ENCODE measurements around the gene TRNT1. TPM values are rescaled to one million over a fixed set of nuclear protein-coding genes. Genes with fewer than 3 reads are reported as not detected.
A peak's percentile ranks its signal among the peaks of the same experiment; 100 is the strongest.

Gene TRNT1
- polyA plus RNA-seq, 3 donors from 2014 or later = 7.4 to 18.7 (median 15.9) TPM

GRCh38 chr3:3129579-3129978 is 2.8 kb downstream of the TRNT1 start:
- H3K9me3 Mint-ChIP-seq = no peaks in the 10 kb centered on the region
- H3K4me1 Mint-ChIP-seq = peaks cover 46 to 67% of the 10 kb centered on the region in 2 donors
- peaks cover 13 to 36% (median 23%) of the 10 kb centered on the region in 3 donors for H3K27me3 Mint-ChIP-seq (ENCODE audit: low read depth in 3 of 3)
- H3K27ac Mint-ChIP-seq = peak overlapping the region; percentile 10 to 99 (median 34)
- DNase-seq = no peak
- peaks cover 0 to 17% (median 7%) of the 10 kb centered on the region in 3 donors for H3K36me3 Mint-ChIP-seq
- H3K4me3 Mint-ChIP-seq = peak overlapping the region in 1 of 5 donors; percentile 7

GRCh38 chr3:3133500-3133899 is 6.8 kb downstream of the TRNT1 start:
- Mint-ChIP-seq H3K9me3 (no peaks in the 10 kb centered on the region), H3K4me1 (peaks cover 38 to 71% of the 10 kb centered on the region in 2 donors), H3K36me3 (peaks cover 2 to 23% (median 7%) of the 10 kb centered on the region in 3 donors), H3K27ac (peak overlapping the region in 4 of 6 donors; percentile 3 to 72 (median 20)), H3K4me3 (no peak overlapping the region), H3K27me3 (ENCODE audit: low read depth in 3 of 3) (peaks cover 0 to 3% (median 0%) of the 10 kb centered on the region in 3 donors)
- DNase-seq = no peak

- no peaks in the 10 kb centered on the region for H3K9me3 Mint-ChIP-seq
- H3K27me3 Mint-ChIP-seq (ENCODE audit: low read depth in 3 of 3) = no peaks in the 10 kb centered on the region
- no peak for DNase-seq
- peaks cover 5 to 23% (median 10%) of the 10 kb centered on the region in 3 donors for H3K36me3 Mint-ChIP-seq
- peak overlapping the region; percentile 1 to 83 (median 68) for H3K27ac Mint-ChIP-seq
- no peak overlapping the region for H3K4me3 Mint-ChIP-seq
- H3K4me1 Mint-ChIP-seq = peaks cover 31 to 68% of the 10 kb centered on the region in 2 donors
These were observed 8.2 kb downstream of the TRNT1 start for GRCh38 chr3:3134750-3135448.

GRCh38 chr3:3137526-3137925 is 10.8 kb downstream of the TRNT1 start:
- Mint-ChIP-seq H3K4me3 (no peak overlapping the region), H3K27ac (peak overlapping the region in 3 of 6 donors; percentile 13 to 83 (median 37)), H3K27me3 (ENCODE audit: low read depth in 3 of 3) (peaks cover 0 to 2% (median 0%) of the 10 kb centered on the region in 3 donors), H3K4me1 (peaks cover 31 to 72% of the 10 kb centered on the region in 2 donors), H3K36me3 (peaks cover 0 to 25% (median 20%) of the 10 kb centered on the region in 3 donors), H3K9me3 (no peaks in the 10 kb centered on the region)
- no peak for DNase-seq

GRCh38 chr3:3141939-3142338 is 15.2 kb downstream of the TRNT1 start:
- peaks cover 0 to 3% (median 0%) of the 10 kb centered on the region in 3 donors for H3K27me3 Mint-ChIP-seq (ENCODE audit: low read depth in 3 of 3)
- H3K36me3 Mint-ChIP-seq = peaks cover 4 to 41% (median 36%) of the 10 kb centered on the region in 3 donors
- H3K4me1 Mint-ChIP-seq = peaks cover 3 to 35% of the 10 kb centered on the region in 2 donors
- no peak for DNase-seq
- H3K4me3 Mint-ChIP-seq = no peak overlapping the region
- H3K27ac Mint-ChIP-seq = peak overlapping the region; percentile 34 to 72 (median 59)
- peaks cover 0 to 2% (median 0%) of the 10 kb centered on the region in 6 donors for H3K9me3 Mint-ChIP-seq

GRCh38 chr3:3145831-3146230 is 19.1 kb downstream of the TRNT1 start:
- no peak for DNase-seq
- H3K27me3 Mint-ChIP-seq (ENCODE audit: low read depth in 3 of 3) = peaks cover 0 to 3% (median 0%) of the 10 kb centered on the region in 3 donors
- peak overlapping the region in 4 of 6 donors; percentile 71 to 84 (median 74) for H3K27ac Mint-ChIP-seq
- no peak overlapping the region for H3K4me3 Mint-ChIP-seq
- H3K36me3 Mint-ChIP-seq = peaks cover 9 to 49% (median 26%) of the 10 kb centered on the region in 3 donors
- peaks cover 8 to 21% of the 10 kb centered on the region in 2 donors for H3K4me1 Mint-ChIP-seq
- peaks cover 0 to 2% (median 0%) of the 10 kb centered on the region in 6 donors for H3K9me3 Mint-ChIP-seq

- Mint-ChIP-seq H3K27ac (peak overlapping the region; percentile 58 to 88 (median 78)), H3K4me1 (peaks cover 8 to 21% of the 10 kb centered on the region in 2 donors), H3K36me3 (peaks cover 18 to 57% (median 37%) of the 10 kb centered on the region in 3 donors), H3K4me3 (peak overlapping the region in 1 of 5 donors; percentile 18), H3K9me3 (no peaks in the 10 kb centered on the region), H3K27me3 (ENCODE audit: low read depth in 3 of 3) (no peaks in the 10 kb centered on the region)
- DNase-seq = no peak
These were observed 22.8 kb downstream of the TRNT1 start for GRCh38 chr3:3149560-3149959.

GRCh38 chr3:3151513-3151912 is 24.8 kb downstream of the TRNT1 start:
- peaks cover 14 to 60% (median 30%) of the 10 kb centered on the region in 3 donors for H3K36me3 Mint-ChIP-seq
- H3K9me3 Mint-ChIP-seq = no peaks in the 10 kb centered on the region

GRCh38 chr3:3154879-3155610 is 28.3 kb downstream of the TRNT1 start:
- Mint-ChIP-seq H3K9me3 (no peaks in the 10 kb centered on the region), H3K36me3 (peaks cover 19 to 59% (median 21%) of the 10 kb centered on the region in 3 donors), H3K27me3 (ENCODE audit: low read depth in 3 of 3) (no peaks in the 10 kb centered on the region)

More at GRCh38 chr3:3151513-3151912, 24.8 kb downstream of the TRNT1 start:
- no peak for DNase-seq
- H3K27ac Mint-ChIP-seq = peak overlapping the region in 4 of 6 donors; percentile 60 to 71 (median 70)
- H3K4me1 Mint-ChIP-seq = peaks cover 8 to 38% of the 10 kb centered on the region in 2 donors
- H3K4me3 Mint-ChIP-seq = no peak overlapping the region
- no peaks in the 10 kb centered on the region for H3K27me3 Mint-ChIP-seq (ENCODE audit: low read depth in 3 of 3)

GRCh38 chr3:3157484-3157883 is 30.7 kb downstream of the TRNT1 start:
- no peak for DNase-seq
- Mint-ChIP-seq H3K27me3 (ENCODE audit: low read depth in 3 of 3) (no peaks in the 10 kb centered on the region), H3K36me3 (peaks cover 13 to 48% (median 20%) of the 10 kb centered on the region in 3 donors), H3K27ac (peak overlapping the region; percentile 12 to 65 (median 56)), H3K9me3 (no peaks in the 10 kb centered on the region), H3K4me3 (no peak overlapping the region), H3K4me1 (peaks cover 21 to 74% of the 10 kb centered on the region in 2 donors)

More at GRCh38 chr3:3154879-3155610, 28.3 kb downstream of the TRNT1 start:
- no peak overlapping the region for H3K4me3 Mint-ChIP-seq
- peak overlapping the region; percentile 29 to 79 (median 72) for H3K27ac Mint-ChIP-seq
- H3K4me1 Mint-ChIP-seq = peaks cover 17 to 62% of the 10 kb centered on the region in 2 donors
- DNase-seq = no peak

- H3K27me3 Mint-ChIP-seq (ENCODE audit: low read depth in 3 of 3) = no peaks in the 10 kb centered on the region
- DNase-seq = no peak
- H3K36me3 Mint-ChIP-seq = peaks cover 13 to 57% (median 17%) of the 10 kb centered on the region in 3 donors
- peaks cover 39 to 90% of the 10 kb centered on the region in 2 donors for H3K4me1 Mint-ChIP-seq
- peak overlapping the region in 5 of 6 donors; percentile 17 to 77 (median 52) for H3K27ac Mint-ChIP-seq
- H3K4me3 Mint-ChIP-seq = no peak overlapping the region
- no peaks in the 10 kb centered on the region for H3K9me3 Mint-ChIP-seq
These were observed 34.1 kb downstream of the TRNT1 start for GRCh38 chr3:3160826-3161225.

- peaks cover 23 to 53% (median 35%) of the 10 kb centered on the region in 3 donors for H3K36me3 Mint-ChIP-seq
- H3K4me1 Mint-ChIP-seq = peaks cover 42 to 76% of the 10 kb centered on the region in 2 donors
- peak overlapping the region in 1 of 5 donors; percentile 19 for H3K4me3 Mint-ChIP-seq
- H3K27ac Mint-ChIP-seq = peak overlapping the region in 5 of 6 donors; percentile 43 to 83 (median 70)
- DNase-seq = no peak
- no peaks in the 10 kb centered on the region for H3K9me3 Mint-ChIP-seq
- no peaks in the 10 kb centered on the region for H3K27me3 Mint-ChIP-seq (ENCODE audit: low read depth in 3 of 3)
These were observed 38.5 kb downstream of the TRNT1 start for GRCh38 chr3:3165241-3165640.

GRCh38 chr3:3165650-3166049 is 38.9 kb downstream of the TRNT1 start:
- no peak for DNase-seq
- Mint-ChIP-seq H3K4me1 (peaks cover 43 to 76% of the 10 kb centered on the region in 2 donors), H3K27me3 (ENCODE audit: low read depth in 3 of 3) (no peaks in the 10 kb centered on the region), H3K36me3 (peaks cover 23 to 55% (median 32%) of the 10 kb centered on the region in 3 donors), H3K4me3 (no peak overlapping the region), H3K9me3 (no peaks in the 10 kb centered on the region), H3K27ac (peak overlapping the region in 5 of 6 donors; percentile 14 to 74 (median 59))
